ENCODE measurements around the gene PMEPA1. TPM values are rescaled to one million over a fixed set of nuclear protein-coding genes. Genes with fewer than 3 reads are reported as not detected.

Gene PMEPA1
- total RNA-seq, 2 donors from 2014 or later = 28.3 to 60.3 TPM

- intact Hi-C loops (cut with DNase I) = loop anchor here in 1 of 2 donors (5.0 kb wide), 1 partner anchor 50 kb away; no protein-coding TSS in a partner anchor
- peak; percentile 45 to 48 for ATAC-seq
- peak; percentile 69 for DNase-seq
Observed at GRCh38 chr20:57657535-57658446, 52.0 kb downstream of the PMEPA1 start.

GRCh38 chr20:57656821-57657534 is 52.8 kb downstream of the PMEPA1 start:
- no peak for ATAC-seq
- no peak for DNase-seq
- intact Hi-C loops (cut with DNase I) = loop anchor here in 1 of 2 donors (5.0 kb wide), 1 partner anchor 50 kb away; no protein-coding TSS in a partner anchor

GRCh38 chr20:57656252-57656820 is 53.5 kb downstream of the PMEPA1 start:
- no peak for DNase-seq
- intact Hi-C loops (cut with DNase I) = loop anchor here in 1 of 2 donors (5.0 kb wide), 1 partner anchor 51 kb away; no protein-coding TSS in a partner anchor
- ATAC-seq = no peak

GRCh38 chr20:57655809-57656155 is 54.0 kb downstream of the PMEPA1 start:
- no peak for ATAC-seq
- intact Hi-C loops (cut with DNase I) = loop anchor here in 1 of 2 donors (2.0 to 5.0 kb wide), 2 partner anchors 52 to 523 kb away; no protein-coding TSS in a partner anchor

GRCh38 chr20:57654998-57655808 is 54.6 kb downstream of the PMEPA1 start:
- ATAC-seq (no peak), DNase-seq (no peak)
- intact Hi-C loops (cut with DNase I) = loop anchor here (2.0 to 5.0 kb wide), 3 partner anchors 52 to 524 kb away; no protein-coding TSS in a partner anchor

More at GRCh38 chr20:57655809-57656155, 54.0 kb downstream of the PMEPA1 start:
- DNase-seq = no peak

GRCh38 chr20:57654363-57654997 is 55.3 kb downstream of the PMEPA1 start:
- peak; percentile 72 to 80 for ATAC-seq
- intact Hi-C loops (cut with DNase I) = loop anchor here (2.0 to 5.0 kb wide), 2 partner anchors 433 to 524 kb away; no protein-coding TSS in a partner anchor
- DNase-seq = no peak

- intact Hi-C loops (cut with DNase I) = loop anchor here (2.0 to 5.0 kb wide), 2 partner anchors 433 to 525 kb away; no protein-coding TSS in a partner anchor
- ATAC-seq (no peak), DNase-seq (no peak)
Observed at GRCh38 chr20:57653910-57654309, 55.9 kb downstream of the PMEPA1 start.

- ATAC-seq (no peak), DNase-seq (no peak)
- intact Hi-C loops (cut with DNase I) = loop anchor here (5.0 kb wide), 1 partner anchor 434 kb away; no protein-coding TSS in a partner anchor
Observed at GRCh38 chr20:57653546-57653900, 56.3 kb downstream of the PMEPA1 start.

GRCh38 chr20:57652606-57653545 is 56.9 kb downstream of the PMEPA1 start:
- no peak for DNase-seq
- ATAC-seq = no peak
- intact Hi-C loops (cut with DNase I) = loop anchor here (5.0 kb wide), 1 partner anchor 434 kb away; no protein-coding TSS in a partner anchor

- DNase-seq = peak; percentile 13
- intact Hi-C loops (cut with DNase I) = loop anchor here (5.0 kb wide), 1 partner anchor 435 kb away; no protein-coding TSS in a partner anchor
- no peak for ATAC-seq
Observed at GRCh38 chr20:57651881-57652605, 57.8 kb downstream of the PMEPA1 start.

- intact Hi-C loops (cut with DNase I) = loop anchor here (5.0 kb wide), 1 partner anchor 436 kb away; no protein-coding TSS in a partner anchor
- no peak for ATAC-seq
- no peak for DNase-seq
Observed at GRCh38 chr20:57650756-57651483, 58.9 kb downstream of the PMEPA1 start.

GRCh38 chr20:57650266-57650665 is 59.5 kb downstream of the PMEPA1 start:
- DNase-seq = no peak
- intact Hi-C loops (cut with DNase I) = loop anchor here (5.0 kb wide), 1 partner anchor 437 kb away; no protein-coding TSS in a partner anchor

GRCh38 chr20:57649617-57650015 is 60.2 kb downstream of the PMEPA1 start:
- ATAC-seq = no peak
- DNase-seq = no peak
- intact Hi-C loops (cut with DNase I) = loop anchor here (5.0 kb wide), 1 partner anchor 438 kb away; no protein-coding TSS in a partner anchor

More at GRCh38 chr20:57650266-57650665, 59.5 kb downstream of the PMEPA1 start:
- ATAC-seq = no peak

- ATAC-seq = no peak
- no peak for DNase-seq
- intact Hi-C loops (cut with DNase I) = no loop called here
Observed at GRCh38 chr20:57648878-57649616, 60.8 kb downstream of the PMEPA1 start.
